Fibroblast of pulmonary artery (primary cell): Measurements from ENCODE around the gene SNAPC4.

Source experiments
- DNase-seq: peaks from one replicate; pipeline ENCODE4 v3.0.0-alpha.2; 2010; ENCODE audit warnings: low read depth
- H3K4me3 ChIP-seq: replicated peaks from 2 replicates; pipeline ENCODE4 v1.5.1; 2011; ENCODE audit warnings: low read depth, mild to moderate bottlenecking, control low read depth, low read length, moderate library complexity
- TF ChIP-seq, protein P1 (sequence below): IDR thresholded peaks from 2 replicates; pipeline ENCODE4 v1.5.1; 2011; ENCODE audit warnings: mild to moderate bottlenecking, control low read depth, low read length, inconsistent platforms; ENCODE audit errors: missing control alignments

Gene SNAPC4

GRCh38 chr9:136395020-136395340, 5.0 kb downstream of the SNAPC4 start:
- no peak overlapping the region for H3K4me3 ChIP-seq
- no peak for DNase-seq
- TF ChIP-seq, protein P1, sequence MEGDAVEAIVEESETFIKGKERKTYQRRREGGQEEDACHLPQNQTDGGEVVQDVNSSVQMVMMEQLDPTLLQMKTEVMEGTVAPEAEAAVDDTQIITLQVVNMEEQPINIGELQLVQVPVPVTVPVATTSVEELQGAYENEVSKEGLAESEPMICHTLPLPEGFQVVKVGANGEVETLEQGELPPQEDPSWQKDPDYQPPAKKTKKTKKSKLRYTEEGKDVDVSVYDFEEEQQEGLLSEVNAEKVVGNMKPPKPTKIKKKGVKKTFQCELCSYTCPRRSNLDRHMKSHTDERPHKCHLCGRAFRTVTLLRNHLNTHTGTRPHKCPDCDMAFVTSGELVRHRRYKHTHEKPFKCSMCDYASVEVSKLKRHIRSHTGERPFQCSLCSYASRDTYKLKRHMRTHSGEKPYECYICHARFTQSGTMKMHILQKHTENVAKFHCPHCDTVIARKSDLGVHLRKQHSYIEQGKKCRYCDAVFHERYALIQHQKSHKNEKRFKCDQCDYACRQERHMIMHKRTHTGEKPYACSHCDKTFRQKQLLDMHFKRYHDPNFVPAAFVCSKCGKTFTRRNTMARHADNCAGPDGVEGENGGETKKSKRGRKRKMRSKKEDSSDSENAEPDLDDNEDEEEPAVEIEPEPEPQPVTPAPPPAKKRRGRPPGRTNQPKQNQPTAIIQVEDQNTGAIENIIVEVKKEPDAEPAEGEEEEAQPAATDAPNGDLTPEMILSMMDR, result no peak

DNA sequence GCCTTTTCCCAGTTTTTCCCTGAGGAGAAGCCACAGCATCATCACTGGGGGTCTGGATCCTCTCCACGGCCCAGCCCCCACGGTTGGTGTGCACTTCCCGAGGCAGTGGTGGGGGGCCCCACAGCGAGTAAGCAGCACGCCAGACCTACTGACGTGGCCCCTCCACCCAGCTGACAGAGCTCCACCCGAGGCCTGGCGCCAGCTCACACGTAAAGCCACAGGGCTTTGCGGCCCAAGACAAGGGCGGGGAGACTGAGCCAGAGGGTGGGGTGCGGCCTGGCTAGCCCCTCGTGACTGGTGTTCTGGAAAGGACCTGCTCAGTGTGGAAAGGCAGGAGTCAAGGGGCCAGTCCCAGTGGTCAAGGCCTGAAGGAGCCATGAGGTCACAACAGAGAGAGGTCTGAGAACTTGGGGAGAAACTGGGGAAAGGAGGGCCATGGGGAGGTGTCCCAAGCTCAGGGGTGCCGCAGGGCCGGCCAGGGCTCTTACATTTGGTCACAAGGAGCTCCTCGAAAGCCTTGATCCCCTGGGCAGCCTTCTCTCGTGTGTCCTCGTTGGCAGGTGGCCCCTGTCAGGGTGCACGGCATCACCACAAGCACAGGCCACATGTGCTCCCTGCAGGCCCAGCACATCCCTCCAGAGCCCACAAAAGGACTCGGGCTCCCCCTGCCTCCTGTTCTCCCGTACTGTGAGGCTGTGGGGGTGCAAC, 5.5 kb downstream of the SNAPC4 start:
- DNase-seq, result no peak
- TF ChIP-seq, protein P1, result no peak
- no peak overlapping the region for H3K4me3 ChIP-seq

- H3K4me3 ChIP-seq, result no peak overlapping the region
- DNase-seq, result no peak
- TF ChIP-seq, protein P1, result no peak
Measured at GRCh38 chr9:136393531-136393930, 6.4 kb downstream of the SNAPC4 start.

- TF ChIP-seq, protein P1, result no peak
- no peak for DNase-seq
- H3K4me3 ChIP-seq, result no peak overlapping the region
Measured at GRCh38 chr9:136392538-136393449, 7.2 kb downstream of the SNAPC4 start.

- DNase-seq, result no peak
- TF ChIP-seq, protein P1, result no peak
- no peak overlapping the region for H3K4me3 ChIP-seq
Measured at GRCh38 chr9:136391737-136392537, 8.0 kb downstream of the SNAPC4 start.

- DNase-seq, result no peak
- H3K4me3 ChIP-seq, result no peak overlapping the region
- TF ChIP-seq, protein P1, result no peak
Measured at GRCh38 chr9:136389396-136389795, 10.6 kb downstream of the SNAPC4 start.
